Measurements from ENCODE around the gene TEX38.

- TF ChIP-seq CTCF (IDR thresholded peaks at IDR 0.05), result no peak
- no peak for TF ChIP-seq ZFX (IDR thresholded peaks at IDR 0.05; ENCODE audit: borderline replicate concordance)
Observed at GRCh38 chr1:46689897-46690296, 18.2 kb downstream of the TEX38 start.

Data from 22Rv1 (cell line).